ENCODE results near the gene MYLK3.

- TF ChIP-seq CTCF (conservative IDR thresholded peaks at IDR 0.05; ENCODE audit: low read length): no peak
- no peak for TF ChIP-seq EZH2phosphoT487 (IDR thresholded peaks at IDR 0.05; ENCODE audit: borderline replicate concordance, low read depth, low read length)
These were observed 11.2 kb upstream of the MYLK3 start for GRCh38 chr16:46759309-46759708.
